ENCODE results near the gene SLC7A7.
"Not testable (repeated sequence)": the region's sequence is repeated elsewhere in the genome, so short reads cannot be mapped to it uniquely, and the experiment has no call there.

Gene SLC7A7

GRCh38 chr14:22786685-22787084, 28.6 kb downstream of the SLC7A7 start:
- no peak for DNase-seq

- peak; percentile 49 for DNase-seq
Observed at GRCh38 chr14:22781301-22781991, 33.8 kb downstream of the SLC7A7 start.

- DNase-seq, result no peak
Observed at GRCh38 chr14:22780941-22781300, 34.3 kb downstream of the SLC7A7 start.

- DNase-seq, result no peak
Observed at GRCh38 chr14:22780105-22780679, 35.0 kb downstream of the SLC7A7 start.

- no peak for DNase-seq
Observed at GRCh38 chr14:22778084-22778483, 37.2 kb downstream of the SLC7A7 start.

- not testable (repeated sequence) for DNase-seq
Observed at GRCh38 chr14:22776849-22777248, 38.4 kb downstream of the SLC7A7 start.

- DNase-seq, result no peak
Observed at GRCh38 chr14:22776215-22776614, 39.0 kb downstream of the SLC7A7 start.

GRCh38 chr14:22774011-22774706, 41.1 kb downstream of the SLC7A7 start:
- no peak for DNase-seq

- DNase-seq, result no peak
Observed at GRCh38 chr14:22773162-22774010, 41.8 kb downstream of the SLC7A7 start.

GRCh38 chr14:22772725-22773124, 42.5 kb downstream of the SLC7A7 start:
- no peak for DNase-seq

GRCh38 chr14:22770481-22771187, 44.6 kb downstream of the SLC7A7 start:
- no peak for DNase-seq

GRCh38 chr14:22769369-22769768, 45.9 kb downstream of the SLC7A7 start:
- DNase-seq, result no peak

GRCh38 chr14:22768947-22769346, 46.3 kb downstream of the SLC7A7 start:
- DNase-seq, result no peak

GRCh38 chr14:22767323-22767589, 48.0 kb downstream of the SLC7A7 start:
- DNase-seq, result no peak

GRCh38 chr14:22766457-22767322, 48.5 kb downstream of the SLC7A7 start, which contains the start of gene OXA1L:
TSS of gene OXA1L (plus strand) at chr14:22766688. CDS start at chr14:22766702, 14 bp downstream.
- peak; percentile 96 for DNase-seq

GRCh38 chr14:22764382-22764781, 50.9 kb downstream of the SLC7A7 start:
- no peak for DNase-seq

- DNase-seq, result no peak
Observed at GRCh38 chr14:22761734-22762133, 53.5 kb downstream of the SLC7A7 start.

- DNase-seq, result not testable (repeated sequence)
Observed at GRCh38 chr14:22757972-22758650, 57.1 kb downstream of the SLC7A7 start.

GRCh38 chr14:22753586-22753985, 61.6 kb downstream of the SLC7A7 start:
- no peak for DNase-seq

- no peak for DNase-seq
Observed at GRCh38 chr14:22752422-22752821, 62.8 kb downstream of the SLC7A7 start.

- no peak for DNase-seq
Observed at GRCh38 chr14:22748631-22749068, 66.6 kb downstream of the SLC7A7 start.
